GM12864 (cell line): ENCODE data around the gene PRDM8.

ENCODE experiments used
- DNase-seq: peaks from one replicate; pipeline ENCODE4 v3.0.0-alpha.2; 2011; ENCODE audit warnings: low read depth
- H3K4me3 ChIP-seq: 2 replicates; pipeline ENCODE4 v1.5.1; 2011; ENCODE audit warnings: mild to moderate bottlenecking, low read depth, low read length, control low read depth
- TF ChIP-seq, protein P1 (sequence below): IDR thresholded peaks from 2 replicates; pipeline ENCODE4 v1.5.1; 2011; ENCODE audit warnings: low read depth, mild to moderate bottlenecking, moderate library complexity, low read length, control low read depth, inconsistent platforms; ENCODE audit errors: missing control alignments

Gene PRDM8

DNA sequence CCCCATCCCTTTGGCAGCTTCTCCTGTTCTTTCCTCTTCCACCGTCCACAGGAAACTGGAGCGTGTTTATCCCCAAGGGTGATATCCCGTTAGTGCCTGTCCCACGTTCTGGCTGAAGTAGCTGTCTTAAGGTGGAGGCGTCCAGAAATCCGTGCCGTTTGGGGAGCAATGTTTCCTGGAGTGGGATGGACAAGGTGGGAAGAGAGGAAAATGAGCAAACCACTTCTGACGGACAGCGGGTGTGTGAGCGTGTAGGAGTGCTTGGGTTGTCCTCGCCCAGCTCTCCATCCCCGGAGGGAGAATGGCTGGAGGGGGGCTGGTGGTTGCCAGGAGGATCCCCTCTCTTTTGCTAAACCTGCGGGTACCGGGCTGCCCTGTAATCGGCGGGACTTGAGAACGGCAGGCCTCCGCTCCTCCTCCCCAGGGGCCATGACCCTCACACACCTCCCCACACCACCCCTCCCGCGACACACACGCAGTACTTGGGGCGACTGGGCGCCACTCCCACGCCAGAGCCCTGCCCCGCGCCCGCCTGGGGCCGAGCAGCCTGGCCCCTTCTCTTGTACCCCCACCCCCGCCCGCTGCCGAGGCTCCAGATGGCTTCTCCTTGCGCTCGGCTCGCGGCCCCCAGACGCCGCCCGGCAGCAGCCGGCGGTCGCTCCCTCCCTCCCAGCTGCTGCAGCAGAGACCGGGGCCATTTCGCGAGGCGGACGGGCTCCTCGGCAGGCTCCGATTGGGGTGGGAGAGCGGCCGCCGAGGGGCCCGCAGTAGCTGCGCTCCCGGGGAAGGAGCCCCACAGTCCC, 13.9 kb upstream of the PRDM8 start:
- no peak for DNase-seq
- TF ChIP-seq, protein P1, sequence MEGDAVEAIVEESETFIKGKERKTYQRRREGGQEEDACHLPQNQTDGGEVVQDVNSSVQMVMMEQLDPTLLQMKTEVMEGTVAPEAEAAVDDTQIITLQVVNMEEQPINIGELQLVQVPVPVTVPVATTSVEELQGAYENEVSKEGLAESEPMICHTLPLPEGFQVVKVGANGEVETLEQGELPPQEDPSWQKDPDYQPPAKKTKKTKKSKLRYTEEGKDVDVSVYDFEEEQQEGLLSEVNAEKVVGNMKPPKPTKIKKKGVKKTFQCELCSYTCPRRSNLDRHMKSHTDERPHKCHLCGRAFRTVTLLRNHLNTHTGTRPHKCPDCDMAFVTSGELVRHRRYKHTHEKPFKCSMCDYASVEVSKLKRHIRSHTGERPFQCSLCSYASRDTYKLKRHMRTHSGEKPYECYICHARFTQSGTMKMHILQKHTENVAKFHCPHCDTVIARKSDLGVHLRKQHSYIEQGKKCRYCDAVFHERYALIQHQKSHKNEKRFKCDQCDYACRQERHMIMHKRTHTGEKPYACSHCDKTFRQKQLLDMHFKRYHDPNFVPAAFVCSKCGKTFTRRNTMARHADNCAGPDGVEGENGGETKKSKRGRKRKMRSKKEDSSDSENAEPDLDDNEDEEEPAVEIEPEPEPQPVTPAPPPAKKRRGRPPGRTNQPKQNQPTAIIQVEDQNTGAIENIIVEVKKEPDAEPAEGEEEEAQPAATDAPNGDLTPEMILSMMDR = no peak
- H3K4me3 ChIP-seq = peak overlapping the region; percentile 54

DNA sequence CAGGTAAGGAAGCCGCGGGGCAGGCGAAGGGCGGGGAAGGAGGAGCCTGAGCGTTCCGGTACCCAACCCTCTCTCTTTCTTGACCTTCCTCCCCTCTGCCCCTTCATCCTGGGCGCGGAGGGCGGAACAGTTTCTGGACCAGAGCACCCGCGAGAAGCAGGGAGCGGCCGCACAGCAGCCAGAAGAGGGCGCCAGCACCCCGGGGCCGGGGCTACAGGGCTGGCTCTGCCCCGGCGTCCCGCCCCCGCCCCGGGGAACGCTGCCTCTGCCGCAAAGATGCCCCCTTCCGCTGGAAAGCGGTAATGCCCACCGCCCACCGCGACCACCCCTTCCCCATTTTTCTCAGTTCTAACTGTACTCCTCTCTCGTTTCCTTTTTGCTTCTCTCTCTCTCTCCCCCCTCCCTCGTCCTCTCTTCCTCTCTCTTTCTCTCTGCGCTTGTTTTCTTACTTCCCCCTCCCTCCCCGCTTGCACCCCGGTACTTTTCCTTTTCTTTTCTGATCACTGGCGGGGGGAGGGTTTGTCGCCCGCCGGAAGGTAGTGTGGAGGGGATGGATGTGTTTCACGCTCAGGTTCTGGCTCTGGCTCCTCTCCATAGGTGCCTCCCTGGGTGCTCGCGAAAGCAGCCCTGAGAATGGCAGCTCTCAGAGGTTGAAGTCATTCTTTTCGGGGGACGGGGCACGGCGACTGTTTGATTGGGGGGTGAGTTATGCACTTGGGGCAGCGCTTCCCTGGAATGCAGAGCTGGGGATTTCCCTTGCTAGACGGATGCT, 13.1 kb upstream of the PRDM8 start:
- peak overlapping the region; percentile 54 for H3K4me3 ChIP-seq
- TF ChIP-seq, protein P1 = peak; percentile 87
- peak; percentile 46 for DNase-seq

DNA sequence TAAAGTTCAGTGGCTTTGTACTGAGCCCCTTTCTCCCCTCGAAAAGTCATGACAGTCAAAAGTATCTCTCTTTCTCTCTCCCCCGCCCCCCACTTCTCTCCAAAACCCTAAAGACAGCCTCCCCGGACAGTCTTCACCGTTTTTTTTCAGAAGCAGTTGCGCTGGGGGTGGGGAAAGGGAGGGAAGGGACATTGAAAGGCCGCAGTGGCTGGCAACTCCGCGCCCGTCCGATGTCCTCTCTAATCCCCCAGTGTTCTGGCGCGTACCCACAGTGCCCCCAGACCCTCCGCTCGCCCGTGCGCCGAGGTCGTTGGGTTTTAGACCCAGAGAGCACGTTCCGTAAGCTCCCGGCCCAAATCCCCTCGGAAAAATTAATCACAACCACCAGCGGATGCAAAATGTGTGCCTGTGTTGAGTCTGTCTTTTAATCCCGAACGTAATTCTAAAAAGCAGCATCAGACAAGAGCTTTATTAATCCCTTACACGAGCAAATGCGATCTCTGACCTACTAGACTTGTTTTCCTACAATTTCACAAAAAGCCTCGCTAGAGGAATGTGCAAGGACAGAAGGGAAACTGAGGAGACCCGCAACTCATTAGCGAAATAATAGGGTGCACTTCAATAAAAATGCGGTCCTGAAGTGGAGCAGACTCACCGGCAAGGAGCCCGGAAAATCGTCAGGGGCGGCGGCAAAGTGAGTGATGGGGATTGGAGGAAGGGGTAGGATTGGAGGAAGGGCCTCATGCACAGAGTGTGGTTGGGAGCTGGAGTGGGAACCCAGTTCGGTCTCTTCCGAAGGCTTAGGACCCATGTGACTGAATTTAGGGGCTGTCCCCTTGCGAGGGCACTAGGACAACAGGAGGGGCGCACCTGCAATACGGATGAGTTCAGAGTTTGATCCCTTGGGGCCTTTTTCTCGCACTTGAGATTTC, 12.2 kb upstream of the PRDM8 start:
- TF ChIP-seq, protein P1 = no peak
- H3K4me3 ChIP-seq = peak overlapping the region; percentile 54
- no peak for DNase-seq

DNA sequence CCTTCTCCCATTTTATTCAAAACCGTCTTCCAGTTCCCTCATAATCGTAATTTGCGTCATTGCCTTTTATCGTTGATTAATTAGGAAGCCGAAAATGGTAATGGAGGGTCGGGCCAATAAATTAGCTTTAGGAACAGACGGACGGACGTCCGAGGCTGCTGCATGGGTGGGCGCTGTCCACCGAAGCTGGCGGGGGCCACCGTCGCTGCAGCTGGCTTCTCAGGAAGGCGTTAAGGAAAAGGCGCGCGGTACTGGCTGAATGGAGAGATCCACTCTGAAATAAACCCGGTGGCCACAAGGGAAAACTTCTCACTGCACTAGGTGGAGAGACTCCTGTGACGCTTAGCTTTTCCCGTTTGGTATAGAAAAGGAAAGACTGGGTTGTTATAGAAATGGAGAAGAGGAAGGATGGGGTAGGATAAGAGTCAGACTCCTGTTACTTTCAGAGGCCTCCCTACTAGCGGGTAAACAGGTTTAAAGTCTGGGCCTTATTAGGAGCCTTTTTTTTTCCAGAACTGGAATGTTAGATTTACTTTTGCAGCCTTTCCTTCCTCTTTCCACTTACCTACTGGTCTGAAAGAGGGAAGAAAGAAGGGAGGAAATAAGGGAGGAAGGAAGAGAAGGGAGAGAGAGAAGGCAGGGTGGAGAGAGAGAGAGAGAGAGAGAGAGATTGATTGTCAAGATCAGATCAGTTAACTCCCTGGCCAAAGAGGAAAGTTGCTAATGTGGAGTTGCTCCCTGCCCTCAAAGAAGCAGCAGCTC, 11.3 kb upstream of the PRDM8 start:
- H3K4me3 ChIP-seq = no peak overlapping the region
- DNase-seq = no peak

DNA sequence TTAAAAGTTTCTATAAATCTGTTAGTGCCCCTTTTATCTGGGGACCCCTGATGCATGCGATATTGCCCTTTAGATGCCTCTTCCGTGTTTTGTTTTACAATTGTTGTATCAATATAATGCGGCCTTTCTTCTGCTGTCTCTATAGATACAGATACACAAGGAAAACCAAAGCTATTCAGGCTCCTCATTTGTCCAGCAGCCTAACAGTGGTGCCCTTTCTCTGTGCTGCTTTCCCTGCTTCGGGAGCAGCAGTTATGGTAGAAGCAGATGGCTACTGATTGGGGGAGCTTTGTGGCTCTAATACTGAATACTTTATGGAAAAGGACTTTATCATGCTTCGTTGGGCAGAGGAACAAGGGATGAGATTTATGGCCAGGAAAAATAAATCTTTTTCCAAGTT, 10.6 kb upstream of the PRDM8 start:
- TF ChIP-seq, protein P1 = no peak
- no peak overlapping the region for H3K4me3 ChIP-seq
- no peak for DNase-seq

More for the DNA sequence above, 11.3 kb upstream of the PRDM8 start:
- TF ChIP-seq, protein P1 = no peak

DNA sequence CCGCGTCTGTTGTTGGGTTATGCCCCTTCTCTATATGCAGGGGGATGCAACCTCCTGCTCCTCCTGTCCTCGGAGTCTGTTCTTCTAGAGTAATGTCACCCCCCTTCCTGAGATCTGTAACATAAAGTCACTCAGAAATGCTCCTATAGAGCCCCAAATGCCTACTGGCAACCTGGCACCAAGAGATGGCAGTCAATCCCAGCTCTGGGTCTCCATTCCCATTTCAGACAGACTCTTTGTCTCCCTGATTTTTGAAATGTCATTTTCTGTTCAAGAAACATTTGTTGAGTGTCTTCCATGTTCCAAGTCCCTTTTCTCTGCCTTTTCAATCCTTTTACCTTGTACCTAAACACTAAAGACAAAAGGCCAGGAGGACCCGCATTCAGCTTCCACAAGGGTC, 9.6 kb upstream of the PRDM8 start:
- TF ChIP-seq, protein P1 = no peak
- DNase-seq = no peak
- H3K4me3 ChIP-seq = no peak overlapping the region
